GM12878 (cell line): ENCODE data around the gene RPRD1A. TPM values are rescaled to one million over a fixed set of nuclear protein-coding genes. Genes with fewer than 3 reads are reported as not detected.

Source experiments
- ATAC-seq: fragments of 200-7000 bp; cut with Tn5 transposase; 3 replicates; pipeline ENCODE4 v1.9.1; 2020; ENCODE audit warnings: mild to moderate bottlenecking, moderate library complexity
- BruUV-seq: library from RNA; stranded (reverse); fragments of 400-500 nt; replicated peaks from 2 replicates; lab custom pipeline; 2021; lab: Mats Ljungman, UMichigan
- CTCF ChIA-PET: fragments of 300-600 bp; sonication (Branson Sonifier 250); formaldehyde crosslinking; extraction: SDS; loops from one replicate; lab custom pipeline; 2021; ENCODE audit warnings: inconsistent platforms; lab: Yijun Ruan, JAX
- POLR2A ChIA-PET: fragments of 350-600 bp; formaldehyde crosslinking; extraction: SDS; loops from one replicate; lab custom pipeline; 2021; ENCODE audit warnings: inconsistent platforms; lab: Charles Lee
- RAD21 ChIA-PET: fragments of 300-600 bp; sonication (Branson Sonifier 250); formaldehyde crosslinking; loops from one replicate; lab custom pipeline; 2023; ENCODE audit warnings: antibody characterized with exemption; ENCODE audit not compliant: unreplicated experiment; lab: Charles Lee
- SMC1A ChIA-PET: fragments of 300-600 bp; sonication (Branson Sonifier 250); formaldehyde crosslinking; loops from one replicate; lab custom pipeline; 2023; ENCODE audit not compliant: unreplicated experiment, uncharacterized antibody; lab: Charles Lee
- DNase-seq: peaks from one replicate; pipeline ENCODE4 v3.0.0-alpha.2; 2011; ENCODE audit warnings: low read depth, low spot score
- FAIRE-seq: peaks from 3 replicates; lab custom pipeline; 2011; peaks lifted over from hg19 to GRCh38; lab: Jason Lieb, UNC
- H2AFZ ChIP-seq: 2 replicates; pipeline ENCODE4 v1.6.0; 2011; ENCODE audit warnings: low read depth, low read length, control low read depth; ENCODE audit not compliant: control insufficient read depth
- H3K27ac ChIP-seq: 2 replicates; pipeline ENCODE4 v1.5.1; 2011; ENCODE audit warnings: control low read depth; ENCODE audit not compliant: control insufficient read depth, insufficient read depth
- H3K27me3 ChIP-seq, 2 experiments: replicated peaks in 1 of 2; 2 replicates each; pipeline versions ENCODE4 v1.6.0 to v1.6.1; 2011; ENCODE audit warnings: low read length in 1 of 2; ENCODE audit not compliant: control insufficient read depth in 2 of 2, insufficient read depth in 2 of 2
- H3K36me3 ChIP-seq, 2 experiments: 2 replicates each; pipeline ENCODE4 v1.5.1; 2011; ENCODE audit warnings: low read length in 1 of 2; ENCODE audit not compliant: control insufficient read depth in 2 of 2, insufficient read depth in 2 of 2
- H3K4me1 ChIP-seq: 2 replicates; pipeline ENCODE4 v1.6.1; 2011; ENCODE audit warnings: mild to moderate bottlenecking, low read length, moderate library complexity, mixed read lengths; ENCODE audit not compliant: control insufficient read depth, insufficient read depth
- H3K4me2 ChIP-seq: 2 replicates; pipeline ENCODE4 v1.6.0; 2011; ENCODE audit warnings: control low read depth; ENCODE audit not compliant: control insufficient read depth, insufficient read depth
- H3K4me3 ChIP-seq: fragments of 200-600 bp; sonication (generic); 2 replicates; pipeline ENCODE4 v1.5.1; 2016
- H3K79me2 ChIP-seq: 2 replicates; pipeline ENCODE4 v1.6.0; 2011; ENCODE audit warnings: low read length; ENCODE audit not compliant: control insufficient read depth, insufficient read depth
- H3K9ac ChIP-seq: 2 replicates; pipeline ENCODE4 v1.8.0; 2011; ENCODE audit warnings: low read length, control low read depth, mixed read lengths; ENCODE audit not compliant: control insufficient read depth, insufficient read depth
- H3K9me3 ChIP-seq: replicated peaks from 3 replicates; pipeline ENCODE4 v1.5.1; 2011; ENCODE audit warnings: mild to moderate bottlenecking, low read length; ENCODE audit not compliant: control insufficient read depth, insufficient read depth
- H4K20me1 ChIP-seq: 2 replicates; pipeline ENCODE4 v1.6.0; 2011; ENCODE audit not compliant: control insufficient read depth, insufficient read depth
- ASH2L ChIP-seq: fragments of 300-600, 200-600 bp; sonication (generic); IDR thresholded peaks from 2 replicates; pipeline ENCODE4 v1.6.1; 2017; ENCODE audit warnings: low read depth, mild to moderate bottlenecking, borderline replicate concordance
- CHD1 ChIP-seq: IDR thresholded peaks from 2 replicates; pipeline ENCODE4 v1.6.1; 2012; ENCODE audit warnings: low read depth, low read length, improper control_type of control experiment
- CHD2 ChIP-seq: IDR thresholded peaks from 2 replicates; pipeline ENCODE4 v1.6.1; 2011; ENCODE audit warnings: low read depth, low read length, improper control_type of control experiment, borderline replicate concordance
- EED ChIP-seq: sonication (generic); IDR thresholded peaks from 2 replicates; pipeline ENCODE4 v1.6.1; 2016; ENCODE audit warnings: antibody characterized with exemption, low read depth
- ESRRA ChIP-seq: IDR thresholded peaks from 2 replicates; pipeline ENCODE4 v1.6.1; 2012; ENCODE audit warnings: mild to moderate bottlenecking, low read length, improper control_type of control experiment
- HDAC2 ChIP-seq: fragments of 200-600 bp; sonication (generic); IDR thresholded peaks from 2 replicates; pipeline ENCODE4 v1.6.1; 2017
- IRF5 ChIP-seq: fragments of 450-650 bp; IDR thresholded peaks from 2 replicates; pipeline ENCODE4 v1.6.1; 2017; ENCODE audit warnings: borderline replicate concordance
- NR2C2 ChIP-seq: IDR thresholded peaks from 2 replicates; pipeline ENCODE4 v1.6.1; 2011; ENCODE audit warnings: borderline replicate concordance, low read depth; ENCODE audit not compliant: control insufficient read depth, insufficient read length
- NR2F1 ChIP-seq: fragments of 450-650 bp; conservative IDR thresholded peaks from 2 replicates; pipeline ENCODE4 v1.6.1; 2017; ENCODE audit warnings: mild to moderate bottlenecking
- POLR2AphosphoS5 ChIP-seq: IDR thresholded peaks from 2 replicates; pipeline ENCODE4 v1.6.1; 2011; ENCODE audit warnings: mild to moderate bottlenecking, low read length, inconsistent platforms
- TBL1XR1 ChIP-seq: IDR thresholded peaks from 2 replicates; pipeline ENCODE4 v1.6.1; 2012; ENCODE audit warnings: low read depth, low read length, improper control_type of control experiment
- WGBS: methylation state at CpG from one replicate; pipeline ENCODE4 v1.1.6; 2016; ENCODE audit warnings: low lambda C conversion rate; ENCODE audit not compliant: insufficient replicate concordance, insufficient coverage; ENCODE audit errors: missing lambda C conversion rate; 5-methylcytosine and 5-hydroxymethylcytosine counted together
- in situ Hi-C: fragments of 300-500 bp; cut with MboI; formaldehyde crosslinking; loops from 9 replicates; pipeline ENCODE4 v1.14.3; 2018; ENCODE audit warnings: mixed read lengths
- intact Hi-C: fragments of 100-400 bp; cut with micrococcal nuclease; formaldehyde crosslinking; loops from one replicate; pipeline ENCODE4 v1.14.2; 2022; ENCODE audit not compliant: unreplicated experiment
- polyA plus RNA-seq, 11 experiments: library from polyadenylated mRNA; depleted of rRNA in 4 of 11; unstranded in 6 of 11; stranded (reverse) in 5 of 11; fragments of >200 nt; fragmentation: Nextera tagmentation in 4 of 11; fragmentation: Illumina TruSeq in 1 of 11; extraction: Ambion mirVana in 4 of 11; extraction: Trizol in 1 of 11; gene quantifications; 1 replicate in 1 of 11; 2 replicates in 10 of 11; pipeline versions ENCODE4 v1.2.1 to v1.2.3, GENCODE V29; 2011 to 2016; ENCODE audit warnings: inconsistent platforms in 2 of 11, missing spikeins in 2 of 11, low read depth in 1 of 11
- total RNA-seq, 4 experiments: library from RNA; depleted of rRNA in 3 of 4; stranded (reverse); fragments of >200 nt in 3 of 4; fragmentation: Illumina TruSeq in 1 of 4; extraction: Trizol in 1 of 4; gene quantifications; 2 replicates each; pipeline versions ENCODE4 v1.2.1 to v1.2.3, GENCODE V29; 2013 to 2021
- TF ChIP-seq, protein P1 (sequence below): fragments of 450-650 bp; formaldehyde crosslinking; IDR thresholded peaks from 2 replicates; pipeline ENCODE4 v1.4.0; 2022; ENCODE audit warnings: mild to moderate bottlenecking, moderate library complexity

Gene RPRD1A
- total and polyA plus RNA-seq, 10 of the 15 experiments (the other 5 are each of a cell fraction or from before 2014, with no cell fraction given), result 16.2 to 66.2 (median 36.2) TPM

GRCh38 chr18:36114738-36115137, 47.4 kb upstream of the RPRD1A start:
- Histone ChIP-seq H3K79me2 (no peaks in the 10 kb centered on the region), H3K4me2 (no peak overlapping the region), H3K27ac (no peak overlapping the region), H3K36me3 (peaks cover 0 to 22% of the 10 kb centered on the region in 2 experiments; a peak in 3 of 4 replicates), H2AFZ (no peak overlapping the region), H3K4me3 (no peak overlapping the region), H4K20me1 (no peaks in the 10 kb centered on the region), H3K27me3 (no peaks in the 10 kb centered on the region), H3K4me1 (no peaks in the 10 kb centered on the region)
- intact Hi-C loops (no loop called here), in situ Hi-C loops (no loop called here)
- FAIRE-seq (no peak), ATAC-seq (no peak), DNase-seq (no peak)
- SMC1A ChIA-PET, result no interaction called here
- no TSS peak for BruUV-seq
- RAD21 ChIA-PET, result no interaction called here
- CTCF ChIA-PET, result no interaction called here
- POLR2A ChIA-PET, result no interaction called here
- TF ChIP-seq CHD1, result no peak
- no peak for TF ChIP-seq HDAC2
- no peak for TF ChIP-seq TBL1XR1
- TF ChIP-seq IRF5, result no peak
- no peak for TF ChIP-seq ESRRA
- TF ChIP-seq POLR2AphosphoS5, result no peak
- no peak for TF ChIP-seq NR2F1
- TF ChIP-seq ASH2L, result no peak
- TF ChIP-seq, protein P1, sequence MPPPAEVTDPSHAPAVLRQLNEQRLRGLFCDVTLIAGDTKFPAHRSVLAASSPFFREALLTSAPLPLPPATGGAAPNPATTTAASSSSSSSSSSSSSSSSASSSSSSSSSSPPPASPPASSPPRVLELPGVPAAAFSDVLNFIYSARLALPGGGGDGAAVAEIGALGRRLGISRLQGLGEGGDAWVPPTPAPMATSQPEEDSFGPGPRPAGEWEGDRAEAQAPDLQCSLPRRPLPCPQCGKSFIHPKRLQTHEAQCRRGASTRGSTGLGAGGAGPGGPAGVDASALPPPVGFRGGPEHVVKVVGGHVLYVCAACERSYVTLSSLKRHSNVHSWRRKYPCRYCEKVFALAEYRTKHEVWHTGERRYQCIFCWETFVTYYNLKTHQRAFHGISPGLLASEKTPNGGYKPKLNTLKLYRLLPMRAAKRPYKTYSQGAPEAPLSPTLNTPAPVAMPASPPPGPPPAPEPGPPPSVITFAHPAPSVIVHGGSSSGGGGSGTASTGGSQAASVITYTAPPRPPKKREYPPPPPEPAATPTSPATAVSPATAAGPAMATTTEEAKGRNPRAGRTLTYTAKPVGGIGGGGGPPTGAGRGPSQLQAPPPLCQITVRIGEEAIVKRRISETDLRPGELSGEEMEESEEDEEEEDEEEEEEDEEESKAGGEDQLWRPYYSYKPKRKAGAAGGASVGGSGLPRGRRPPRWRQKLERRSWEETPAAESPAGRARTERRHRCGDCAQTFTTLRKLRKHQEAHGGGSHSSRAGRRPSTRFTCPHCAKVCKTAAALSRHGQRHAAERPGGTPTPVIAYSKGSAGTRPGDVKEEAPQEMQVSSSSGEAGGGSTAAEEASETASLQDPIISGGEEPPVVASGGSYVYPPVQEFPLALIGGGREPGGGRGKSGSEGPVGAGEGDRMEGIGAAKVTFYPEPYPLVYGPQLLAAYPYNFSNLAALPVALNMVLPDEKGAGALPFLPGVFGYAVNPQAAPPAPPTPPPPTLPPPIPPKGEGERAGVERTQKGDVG (CRISPR knock-in tag), result no peak
- TF ChIP-seq NR2C2, result no peak
- TF ChIP-seq CHD2, result no peak
- TF ChIP-seq EED, result no peak
- TF ChIP-seq, all 136 proteins: peak for 0
- no peaks in the 10 kb centered on the region for H3K9me3 ChIP-seq
- no peak overlapping the region for H3K9ac ChIP-seq
- WGBS, result 83% methylated on average over 1 of the region's 1 CpG
